Endothelial cell of umbilical vein (primary cell): Measurements from ENCODE around the gene PRRT1B. TPM values are rescaled to one million over a fixed set of nuclear protein-coding genes. Genes with fewer than 3 reads are reported as not detected.

Source experiments
- BruUV-seq: library from RNA; stranded (reverse); fragments of 400-500 nt; replicated peaks from 2 replicates; lab custom pipeline; 2021; lab: Mats Ljungman, UMichigan
- CTCF ChIA-PET: fragments of 300-600, 350-600 bp; sonication (Branson Sonifier 250); formaldehyde crosslinking; loops from one replicate; lab custom pipeline; 2021; ENCODE audit warnings: antibody characterized with exemption, inconsistent platforms; lab: Charles Lee
- POLR2A ChIA-PET: fragments of 300-600, 350-600 bp; sonication (Branson Sonifier 250); formaldehyde crosslinking; loops from one replicate; lab custom pipeline; 2021; ENCODE audit warnings: antibody characterized with exemption, inconsistent platforms; lab: Charles Lee
- DNase-seq: peaks from one replicate; pipeline ENCODE4 v3.0.0-alpha.2; 2011; ENCODE audit warnings: low read depth, low spot score
- FAIRE-seq: peaks from 2 replicates; lab custom pipeline; 2011; peaks lifted over from hg19 to GRCh38; lab: Jason Lieb, UNC
- H2AFZ ChIP-seq: 2 replicates; pipeline ENCODE4 v1.6.0; 2012; ENCODE audit warnings: low read depth, low read length, control low read depth, inconsistent platforms
- H3K27ac ChIP-seq: 2 replicates; pipeline ENCODE4 v1.5.1; 2011; ENCODE audit warnings: low read depth, mild to moderate bottlenecking, control low read depth, low read length, moderate library complexity; ENCODE audit not compliant: insufficient read depth
- H3K27me3 ChIP-seq, 2 experiments: 2 replicates each; pipeline versions ENCODE4 v1.6.0 to v1.6.1; 2011; ENCODE audit warnings: low read length in 2 of 2, mixed read lengths in 1 of 2; ENCODE audit not compliant: control insufficient read depth in 2 of 2, insufficient read depth in 2 of 2
- H3K36me3 ChIP-seq, 2 experiments: 2 replicates in 1 of 2; 3 replicates in 1 of 2; pipeline ENCODE4 v1.5.1; 2011; ENCODE audit warnings: low read length in 2 of 2, mild to moderate bottlenecking in 1 of 2, moderate library complexity in 1 of 2; ENCODE audit not compliant: control insufficient read depth in 2 of 2, insufficient read depth in 2 of 2; ENCODE audit errors: extremely low read depth in 1 of 2
- H3K4me1 ChIP-seq: 3 replicates; pipeline ENCODE4 v1.5.1; 2011; ENCODE audit warnings: mild to moderate bottlenecking, low read length; ENCODE audit not compliant: control insufficient read depth, insufficient read depth; ENCODE audit errors: extremely low read depth
- H3K4me2 ChIP-seq: 2 replicates; pipeline ENCODE4 v1.6.1; 2011; ENCODE audit warnings: low read length, control low read depth, mixed read lengths; ENCODE audit not compliant: insufficient read depth
- H3K4me3 ChIP-seq, 3 experiments: fragments of 200-600 bp in 1 of 3; sonication (generic), shearing (Covaris generic) in 1 of 3; replicated peaks in 1 of 3; 2 replicates each; pipeline ENCODE4 v1.5.1; 2011 to 2016; ENCODE audit warnings: control low read depth in 3 of 3, low read length in 3 of 3, mild to moderate bottlenecking in 2 of 3, inconsistent platforms in 1 of 3, low read depth in 1 of 3, moderate library complexity in 1 of 3; ENCODE audit not compliant: insufficient read depth in 1 of 3
- H3K79me2 ChIP-seq: 2 replicates; pipeline ENCODE4 v1.6.0; 2012; ENCODE audit warnings: low read length, inconsistent platforms; ENCODE audit not compliant: control insufficient read depth, insufficient read depth
- H3K9ac ChIP-seq: replicated peaks from 2 replicates; pipeline ENCODE3; 2011; ENCODE audit warnings: low read length, control low read depth; ENCODE audit not compliant: insufficient read depth; ENCODE audit errors: extremely low read depth
- H3K9me1 ChIP-seq: replicated peaks from 3 replicates; pipeline ENCODE4 v1.6.0; 2011; ENCODE audit warnings: mild to moderate bottlenecking, low read length; ENCODE audit not compliant: control insufficient read depth, insufficient read depth; ENCODE audit errors: extremely low read depth
- H3K9me3 ChIP-seq: replicated peaks from 2 replicates; pipeline ENCODE4 v1.5.1; 2012; ENCODE audit warnings: low read length, inconsistent platforms; ENCODE audit not compliant: control insufficient read depth, insufficient read depth
- H4K20me1 ChIP-seq: replicated peaks from 2 replicates; pipeline ENCODE3; 2011; ENCODE audit warnings: mild to moderate bottlenecking, low read length; ENCODE audit not compliant: control insufficient read depth, insufficient read depth; ENCODE audit errors: extremely low read depth
- CTCF ChIP-seq, 2 donors: IDR thresholded peaks; 1 replicate in 1 of 2; 2 replicates in 1 of 2; pipeline ENCODE4 v1.5.1; 2011; ENCODE audit warnings: low read length in 2 of 2, mild to moderate bottlenecking in 2 of 2, moderate library complexity in 2 of 2, control low read depth in 1 of 2, inconsistent platforms in 1 of 2, low read depth in 1 of 2; ENCODE audit not compliant: insufficient read depth in 1 of 2; ENCODE audit errors: extremely low read depth in 1 of 2
- EZH2 ChIP-seq: IDR thresholded peaks from 2 replicates; pipeline ENCODE4 v1.6.1; 2012; ENCODE audit warnings: borderline replicate concordance, low read depth, mild to moderate bottlenecking, moderate library complexity, low read length, inconsistent platforms; ENCODE audit not compliant: severe bottlenecking
- FOS ChIP-seq: IDR thresholded peaks from 2 replicates; pipeline ENCODE4 v1.6.1; 2011; ENCODE audit warnings: mild to moderate bottlenecking, low read length, moderate library complexity, borderline replicate concordance; ENCODE audit not compliant: insufficient read depth
- GATA2 ChIP-seq: IDR thresholded peaks from 2 replicates; pipeline ENCODE4 v1.7.0; 2011; ENCODE audit warnings: low read depth, mild to moderate bottlenecking, moderate library complexity, mixed read lengths, low read length; ENCODE audit not compliant: insufficient read length, insufficient read depth
- JUN ChIP-seq: IDR thresholded peaks from 2 replicates; pipeline ENCODE4 v1.6.1; 2011; ENCODE audit warnings: borderline replicate concordance, low read depth; ENCODE audit not compliant: insufficient read length, insufficient read depth
- MAX ChIP-seq: IDR thresholded peaks from 2 replicates; pipeline ENCODE4 v1.6.1; 2011; ENCODE audit not compliant: insufficient read depth, insufficient read length
- MYC ChIP-seq: IDR thresholded peaks from one replicate; pipeline ENCODE4 v1.6.1; 2011; ENCODE audit warnings: mild to moderate bottlenecking, low read depth, low read length
- POLR2A ChIP-seq: IDR thresholded peaks from 2 replicates; pipeline ENCODE4 v1.6.1; 2012; ENCODE audit warnings: low read depth, mild to moderate bottlenecking, control low read depth, low read length
- POLR2AphosphoS5 ChIP-seq: IDR thresholded peaks from 2 replicates; pipeline ENCODE4 v1.6.1; 2012; ENCODE audit warnings: low read depth, mild to moderate bottlenecking, control low read depth, low read length, moderate library complexity; ENCODE audit not compliant: insufficient read depth
- dilution Hi-C: fragments of 300-500 bp; cut with MboI; formaldehyde crosslinking; loops from one replicate; pipeline ENCODE4 v1.15.0; 2019; ENCODE audit warnings: low sequenced_read_pairs; ENCODE audit not compliant: extremely low pct_ligation_motif_present
- intact Hi-C: fragments of 100-400 bp; cut with micrococcal nuclease; formaldehyde crosslinking; loops from one replicate; pipeline ENCODE4 v1.10.0; 2022
- polyA plus RNA-seq, 4 experiments: library from polyadenylated mRNA; depleted of rRNA in 3 of 4; stranded (reverse) in 3 of 4; unstranded in 1 of 4; fragments of >200 nt; gene quantifications; 2 replicates each; pipeline versions ENCODE4 v1.2.1 to v1.2.3, GENCODE V29; 2011 to 2012; ENCODE audit warnings: missing spikeins in 1 of 4
- total RNA-seq: library from RNA; stranded (reverse); gene quantifications from 2 replicates; pipeline ENCODE4 v1.2.3, GENCODE V29; 2021

The PRRT1B gene
- total and polyA plus RNA-seq, 2 donors (not counting 3 experiments of a cell fraction or from before 2014, with no cell fraction given) = not detected

GRCh38 chr9:131511880-131512279, 33.4 kb upstream of the PRRT1B start:
- no peaks in the 10 kb centered on the region for H3K27me3 ChIP-seq
- DNase-seq = no peak
- no peaks in the 10 kb centered on the region for H3K4me1 ChIP-seq
- no peaks in the 10 kb centered on the region for H3K79me2 ChIP-seq
- no TSS peak for BruUV-seq
- H3K9me1 ChIP-seq = no peaks in the 10 kb centered on the region
- dilution Hi-C loops (no loop called here), intact Hi-C loops (no loop called here)
- CTCF ChIA-PET = no interaction called here
- no peak overlapping the region for H3K27ac ChIP-seq
- TF ChIP-seq JUN (no peak), MAX (no peak), CTCF (IDR thresholded peaks at IDR 0.05; ENCODE audit: extremely low read depth in 1 of 2, insufficient read depth in 1 of 2, low read depth in 1 of 2, low read length in 2 of 2) (no peak), POLR2AphosphoS5 (no peak), EZH2 (no peak), MYC (no peak), GATA2 (no peak), FOS (no peak), POLR2A (no peak)
- H3K9me3 ChIP-seq = no peaks in the 10 kb centered on the region
- no peaks in the 10 kb centered on the region for H4K20me1 ChIP-seq
- no peak overlapping the region for H2AFZ ChIP-seq
- H3K9ac ChIP-seq = no peak overlapping the region
- no peak overlapping the region for H3K4me3 ChIP-seq
- POLR2A ChIA-PET = no interaction called here
- peaks cover 20 to 68% of the 10 kb centered on the region in 2 experiments for H3K36me3 ChIP-seq
- H3K4me2 ChIP-seq = no peak overlapping the region
- FAIRE-seq = no peak
